Progenitor cell of endocrine pancreas (in vitro differentiated cells): ENCODE measurements around the gene SPATA25. TPM values are rescaled to one million over a fixed set of nuclear protein-coding genes. Genes with fewer than 3 reads are reported as not detected.

ENCODE experiments used
- DNase-seq: peaks from one replicate; pipeline ENCODE4 v3.0.0; 2021; ENCODE audit warnings: low spot score; ENCODE audit not compliant: unreplicated experiment
- H3K27ac Mint-ChIP-seq: 2 replicates; pipeline ENCODE4 v1.8.0; 2021; ENCODE audit warnings: mild to moderate bottlenecking, moderate library complexity, mixed read lengths
- H3K27me3 Mint-ChIP-seq: 2 replicates; pipeline ENCODE4 v1.8.0; 2021; ENCODE audit warnings: mixed read lengths
- H3K36me3 Mint-ChIP-seq: 2 replicates; pipeline ENCODE4 v1.8.0; 2022; ENCODE audit warnings: mixed read lengths; ENCODE audit not compliant: insufficient read depth
- H3K4me1 Mint-ChIP-seq: 2 replicates; pipeline ENCODE4 v1.8.0; 2021; ENCODE audit warnings: low read depth, mixed read lengths
- H3K4me3 Mint-ChIP-seq: 2 replicates; pipeline ENCODE4 v1.8.0; 2021; ENCODE audit warnings: low read depth, mild to moderate bottlenecking, moderate library complexity, mixed read lengths
- H3K9me3 Mint-ChIP-seq: 2 replicates; pipeline ENCODE4 v1.8.0; 2021; ENCODE audit warnings: low read depth, mixed read lengths
- CTCF ChIP-seq: fragments of 200-600 bp; sonication (generic); IDR thresholded peaks from one replicate; pipeline ENCODE4 v1.5.0; 2021; ENCODE audit warnings: antibody characterized with exemption, mild to moderate bottlenecking; ENCODE audit not compliant: unreplicated experiment
- total RNA-seq: library from RNA; stranded (reverse); gene quantifications from 2 replicates; pipeline ENCODE4 v1.2.1, GENCODE V29; 2021

The SPATA25 gene
- total RNA-seq, 1 donor from 2014 or later, result 3.6 TPM

- no peaks in the 10 kb centered on the region for H3K4me1 Mint-ChIP-seq
- no peak for DNase-seq
- no peak overlapping the region for H3K4me3 Mint-ChIP-seq
- no peaks in the 10 kb centered on the region for H3K9me3 Mint-ChIP-seq
- H3K27ac Mint-ChIP-seq, result no peak overlapping the region
- TF ChIP-seq CTCF, result no peak
- H3K27me3 Mint-ChIP-seq, result no peaks in the 10 kb centered on the region
- H3K36me3 Mint-ChIP-seq, result peaks cover 2% of the 10 kb centered on the region
These were observed 11.8 kb upstream of the SPATA25 start for GRCh38 chr20:45899046-45899835.

GRCh38 chr20:45898285-45898684, 10.9 kb upstream of the SPATA25 start:
- no peaks in the 10 kb centered on the region for H3K4me1 Mint-ChIP-seq
- TF ChIP-seq CTCF, result no peak
- no peaks in the 10 kb centered on the region for H3K9me3 Mint-ChIP-seq
- no peaks in the 10 kb centered on the region for H3K27me3 Mint-ChIP-seq
- H3K4me3 Mint-ChIP-seq, result no peak overlapping the region
- DNase-seq, result no peak
- H3K36me3 Mint-ChIP-seq, result peaks cover 5% of the 10 kb centered on the region
- H3K27ac Mint-ChIP-seq, result no peak overlapping the region

GRCh38 chr20:45897692-45898091, 10.3 kb upstream of the SPATA25 start:
- H3K36me3 Mint-ChIP-seq, result peaks cover 7% of the 10 kb centered on the region
- no peaks in the 10 kb centered on the region for H3K27me3 Mint-ChIP-seq

GRCh38 chr20:45897289-45897688, 9.9 kb upstream of the SPATA25 start:
- H3K27ac Mint-ChIP-seq, result no peak overlapping the region
- H3K4me3 Mint-ChIP-seq, result no peak overlapping the region
- H3K4me1 Mint-ChIP-seq, result peaks cover 1% of the 10 kb centered on the region
- no peak for TF ChIP-seq CTCF
- H3K36me3 Mint-ChIP-seq, result peaks cover 7% of the 10 kb centered on the region
- no peaks in the 10 kb centered on the region for H3K9me3 Mint-ChIP-seq
- H3K27me3 Mint-ChIP-seq, result no peaks in the 10 kb centered on the region
- no peak for DNase-seq

More at GRCh38 chr20:45897692-45898091, 10.3 kb upstream of the SPATA25 start:
- Mint-ChIP-seq H3K27ac (no peak overlapping the region), H3K4me1 (no peaks in the 10 kb centered on the region), H3K4me3 (no peak overlapping the region), H3K9me3 (no peaks in the 10 kb centered on the region)
- TF ChIP-seq CTCF, result no peak
- no peak for DNase-seq

- H3K4me3 Mint-ChIP-seq, result no peak overlapping the region
- TF ChIP-seq CTCF, result no peak
- H3K4me1 Mint-ChIP-seq, result peaks cover 5% of the 10 kb centered on the region
- no peak overlapping the region for H3K27ac Mint-ChIP-seq
- no peak for DNase-seq
- H3K9me3 Mint-ChIP-seq, result no peaks in the 10 kb centered on the region
- H3K36me3 Mint-ChIP-seq, result peaks cover 7% of the 10 kb centered on the region
- H3K27me3 Mint-ChIP-seq, result no peaks in the 10 kb centered on the region
These were observed 9.3 kb upstream of the SPATA25 start for GRCh38 chr20:45896641-45897161.
